Activated CD4-positive, alpha-beta T cell treated with anti-CD3 and anti-CD28 coated beads, Interleukin-2, amount 10 ng/mL, durations not matched to agents 24 days and 14 days (primary cell): ENCODE data around the gene PAX3. TPM values are rescaled to one million over a fixed set of nuclear protein-coding genes. Genes with fewer than 3 reads are reported as not detected.

Source experiments
- DNase-seq: peaks from one replicate; pipeline ENCODE4 v3.0.0; 2022
- H3K27ac Mint-ChIP-seq: one replicate; pipeline ENCODE4 v1.8.0; 2022; ENCODE audit warnings: mild to moderate bottlenecking, mixed read lengths
- H3K27me3 Mint-ChIP-seq: one replicate; pipeline ENCODE4 v1.8.0; 2022; ENCODE audit warnings: mixed read lengths
- H3K36me3 Mint-ChIP-seq: one replicate; pipeline ENCODE4 v1.8.0; 2022; ENCODE audit warnings: low read depth, mild to moderate bottlenecking, mixed read lengths
- H3K4me1 Mint-ChIP-seq: one replicate; pipeline ENCODE4 v1.8.0; 2021; ENCODE audit warnings: mixed read lengths
- H3K4me3 Mint-ChIP-seq: one replicate; pipeline ENCODE4 v1.8.0; 2022; ENCODE audit warnings: mild to moderate bottlenecking, moderate library complexity, mixed read lengths
- H3K9me3 Mint-ChIP-seq: one replicate; pipeline ENCODE4 v1.8.0; 2021; ENCODE audit warnings: mixed read lengths
- intact Hi-C: fragments of 100-400 bp; cut with micrococcal nuclease; formaldehyde crosslinking; loops from one replicate; pipeline ENCODE4 v1.15.1; 2023
- total RNA-seq: library from RNA; stranded (reverse); gene quantifications from 2 replicates; pipeline ENCODE4 v1.2.3, GENCODE V29; 2022

PAX3 gene
- total RNA-seq, 1 donor from 2014 or later, result not detected

DNA sequence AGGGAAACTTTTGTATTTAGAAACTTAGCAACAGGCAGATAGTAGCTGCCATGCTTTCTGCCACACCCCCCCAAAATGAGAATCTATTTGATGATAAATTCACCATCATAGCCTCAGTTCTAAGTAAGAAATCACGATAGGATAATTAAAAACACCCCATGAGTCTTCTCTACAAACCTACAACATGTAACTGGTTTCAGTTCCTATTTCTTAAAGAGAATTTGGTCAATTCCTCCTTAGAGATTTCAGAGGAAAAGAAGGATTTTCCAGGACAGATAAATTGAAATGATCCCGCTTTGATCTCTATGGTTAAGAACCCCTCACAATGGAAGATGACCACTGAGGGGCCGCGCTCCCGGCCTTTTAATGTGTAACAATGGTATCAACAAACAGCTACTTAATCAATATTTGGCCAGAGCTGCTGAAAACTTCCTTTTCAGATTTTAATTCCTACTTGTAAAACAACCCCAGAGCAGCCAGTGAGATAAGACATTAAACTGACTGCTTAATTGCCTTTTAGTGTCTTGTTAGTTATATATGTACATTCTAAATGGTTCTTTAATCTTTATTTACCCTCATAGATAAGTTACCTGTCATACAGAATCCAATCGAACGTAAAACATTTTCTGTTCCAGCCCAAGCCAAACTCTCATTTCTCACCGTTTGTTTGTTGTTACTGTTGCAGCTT, 10.1 kb downstream of the PAX3 start:
- Mint-ChIP-seq H3K4me3 (no peak overlapping the region), H3K27ac (no peak overlapping the region), H3K4me1 (no peaks in the 10 kb centered on the region), H3K27me3 (peaks cover 84% of the 10 kb centered on the region), H3K9me3 (peaks cover 10% of the 10 kb centered on the region), H3K36me3 (no peaks in the 10 kb centered on the region)
- intact Hi-C loops, result loop anchor here (5.0 kb wide), 1 partner anchor 46 kb away; no protein-coding TSS in a partner anchor
- no peak for DNase-seq

DNA sequence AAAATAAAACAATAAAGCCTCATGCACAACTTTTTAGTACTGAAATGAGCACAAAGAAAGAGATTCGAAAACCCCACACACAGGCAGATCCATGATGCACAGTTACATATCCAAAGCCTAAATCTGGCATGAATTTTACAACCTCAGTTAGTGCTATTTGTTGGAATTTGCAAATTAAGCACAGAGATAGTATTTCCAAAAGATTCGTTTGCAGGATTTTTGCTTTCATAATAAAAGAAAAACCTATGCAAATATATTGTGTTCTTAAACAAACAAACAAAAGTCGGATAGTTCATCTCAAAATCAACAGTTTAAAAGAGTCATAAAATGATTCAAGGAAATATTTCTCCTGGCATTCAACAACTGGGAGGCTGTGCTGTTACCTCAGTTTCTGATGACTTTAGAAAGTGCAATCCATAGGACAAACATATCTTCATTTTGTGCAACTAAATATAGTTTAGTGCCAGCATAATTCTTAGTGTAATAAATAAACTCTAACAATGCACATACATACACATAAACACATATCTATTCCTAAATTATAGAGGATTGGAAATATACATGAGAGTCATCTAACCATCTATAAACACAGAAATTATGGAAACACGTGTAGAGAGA, 10.8 kb downstream of the PAX3 start:
- Mint-ChIP-seq H3K4me1 (no peaks in the 10 kb centered on the region), H3K9me3 (peaks cover 3% of the 10 kb centered on the region), H3K36me3 (no peaks in the 10 kb centered on the region), H3K27me3 (peaks cover 81% of the 10 kb centered on the region), H3K27ac (no peak overlapping the region), H3K4me3 (no peak overlapping the region)
- intact Hi-C loops, result loop anchor here (5.0 kb wide), 1 partner anchor 46 kb away; no protein-coding TSS in a partner anchor
- no peak for DNase-seq

DNA sequence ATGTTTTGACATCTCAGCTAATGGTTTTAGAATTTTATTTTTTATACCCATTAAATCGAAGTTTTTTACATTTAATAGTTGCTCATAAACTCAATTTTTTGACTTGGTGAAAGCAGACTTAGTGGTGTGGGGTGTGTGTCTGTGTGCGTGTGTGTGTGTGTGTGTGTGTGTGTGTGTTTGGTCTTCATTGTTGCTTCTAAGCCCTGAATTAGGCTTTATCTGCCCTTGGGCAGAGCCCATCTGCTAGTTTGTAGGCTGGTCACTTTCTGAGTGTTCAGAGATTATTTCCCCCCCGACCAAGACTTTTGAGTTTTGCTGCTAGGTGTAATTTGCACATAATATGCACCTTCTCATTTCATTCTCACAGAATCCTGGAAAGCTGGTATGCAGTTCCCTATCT, 14.3 kb downstream of the PAX3 start:
- Mint-ChIP-seq H3K4me3 (no peak overlapping the region), H3K27ac (no peak overlapping the region), H3K27me3 (peaks cover 57% of the 10 kb centered on the region), H3K4me1 (no peaks in the 10 kb centered on the region), H3K9me3 (peaks cover 3% of the 10 kb centered on the region), H3K36me3 (no peaks in the 10 kb centered on the region)
- no peak for DNase-seq
- intact Hi-C loops, result no loop called here

DNA sequence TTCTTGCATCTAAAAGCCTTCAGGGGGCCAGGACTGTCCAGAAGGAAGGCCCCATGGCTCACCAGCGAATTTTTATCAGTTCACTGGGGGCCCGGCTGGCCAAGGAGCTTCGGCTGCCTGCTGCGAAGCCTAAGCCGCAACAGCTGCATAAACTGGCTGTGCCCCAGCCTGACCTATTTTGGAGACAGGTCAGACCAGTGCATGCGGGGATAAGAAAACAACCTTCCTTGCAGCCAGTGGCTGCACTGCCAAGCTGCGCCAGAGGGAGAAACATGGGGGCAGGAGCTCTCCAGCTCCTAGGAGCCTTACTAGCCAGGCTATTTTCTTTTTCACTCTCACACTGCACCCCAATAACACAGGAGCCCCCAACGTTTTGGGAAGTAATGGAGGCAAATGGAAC, 15.2 kb downstream of the PAX3 start:
- DNase-seq, result no peak
- intact Hi-C loops, result no loop called here
- Mint-ChIP-seq H3K27me3 (peaks cover 49% of the 10 kb centered on the region), H3K4me3 (no peak overlapping the region), H3K9me3 (peaks cover 2% of the 10 kb centered on the region), H3K36me3 (no peaks in the 10 kb centered on the region), H3K4me1 (no peaks in the 10 kb centered on the region), H3K27ac (no peak overlapping the region)

DNA sequence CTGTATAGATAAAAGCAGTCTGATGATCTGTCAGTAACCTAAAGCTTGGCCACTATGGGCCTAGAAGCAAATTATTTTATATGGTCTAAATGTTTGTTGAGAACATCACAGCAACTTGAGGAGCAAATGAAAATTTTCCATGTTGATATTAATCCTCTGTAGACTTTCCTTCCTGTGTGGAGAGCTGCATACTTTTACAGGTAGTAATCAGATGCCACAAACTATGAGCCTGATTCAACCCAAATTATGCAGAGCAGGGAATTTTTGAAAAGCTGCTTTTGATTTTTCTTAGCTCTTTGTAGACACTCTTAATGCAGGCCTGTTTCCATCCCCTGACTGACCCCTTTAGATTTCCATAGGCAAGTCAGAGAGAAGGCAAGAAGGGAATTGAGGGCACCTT, 17.3 kb downstream of the PAX3 start:
- intact Hi-C loops, result no loop called here
- no peaks in the 10 kb centered on the region for H3K4me1 Mint-ChIP-seq
- H3K36me3 Mint-ChIP-seq, result no peaks in the 10 kb centered on the region
- no peak for DNase-seq
- no peaks in the 10 kb centered on the region for H3K9me3 Mint-ChIP-seq
- peaks cover 30% of the 10 kb centered on the region for H3K27me3 Mint-ChIP-seq
- no peak overlapping the region for H3K4me3 Mint-ChIP-seq
- no peak overlapping the region for H3K27ac Mint-ChIP-seq

DNA sequence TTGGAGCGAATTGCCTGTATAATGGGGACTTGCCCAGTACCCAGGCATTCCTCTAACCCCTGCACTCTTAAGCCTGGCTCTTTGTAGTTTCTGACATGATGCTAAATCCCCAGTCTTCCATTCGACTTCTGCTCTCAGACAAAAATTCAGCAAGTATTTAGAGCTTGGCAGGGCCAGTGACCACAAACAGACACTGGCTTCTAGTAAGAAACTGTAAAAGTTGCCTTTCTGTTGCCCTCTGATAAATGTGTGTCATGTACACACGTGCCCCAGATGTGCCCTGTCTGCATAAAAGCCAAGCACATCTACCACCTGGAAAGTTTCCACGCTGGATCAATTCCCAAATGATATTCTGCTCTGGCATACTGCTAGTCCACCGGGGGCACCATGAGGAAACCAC, 18.0 kb downstream of the PAX3 start:
- Mint-ChIP-seq H3K27ac (no peak overlapping the region), H3K36me3 (no peaks in the 10 kb centered on the region), H3K4me1 (no peaks in the 10 kb centered on the region), H3K4me3 (no peak overlapping the region), H3K27me3 (peaks cover 26% of the 10 kb centered on the region), H3K9me3 (no peaks in the 10 kb centered on the region)
- intact Hi-C loops, result no loop called here
- no peak for DNase-seq

DNA sequence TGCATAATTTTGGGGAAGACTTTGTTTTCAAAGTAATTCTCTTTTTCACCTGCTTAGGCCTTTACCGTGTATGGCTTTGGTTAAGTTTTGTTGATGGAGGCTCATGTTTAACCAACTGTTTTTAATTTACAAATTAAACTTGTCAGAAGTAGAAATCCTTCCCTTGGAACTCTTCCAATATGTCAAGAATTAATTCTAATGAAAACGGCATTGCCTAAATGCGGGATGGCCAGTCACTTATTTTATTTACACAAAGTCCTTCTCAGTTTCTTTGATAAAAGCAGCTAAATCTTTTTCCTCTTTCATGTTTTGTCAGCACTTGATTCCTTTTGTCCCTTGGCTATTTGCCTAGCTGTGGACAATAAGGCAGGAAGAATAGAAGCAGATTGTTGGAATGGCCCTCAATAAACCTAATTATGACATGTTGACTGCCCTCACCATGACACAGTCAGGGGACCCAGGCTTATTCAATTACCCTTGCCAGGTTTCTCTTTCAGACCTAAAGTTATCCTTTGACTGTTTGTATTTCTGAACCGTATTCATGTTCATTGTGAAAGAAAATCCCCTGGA, 26.3 kb downstream of the PAX3 start:
- H3K9me3 Mint-ChIP-seq, result no peaks in the 10 kb centered on the region
- no peak overlapping the region for H3K27ac Mint-ChIP-seq
- no peaks in the 10 kb centered on the region for H3K4me1 Mint-ChIP-seq
- intact Hi-C loops, result no loop called here
- H3K27me3 Mint-ChIP-seq, result peaks cover 8% of the 10 kb centered on the region
- no peak overlapping the region for H3K4me3 Mint-ChIP-seq
- DNase-seq, result no peak
- H3K36me3 Mint-ChIP-seq, result no peaks in the 10 kb centered on the region

DNA sequence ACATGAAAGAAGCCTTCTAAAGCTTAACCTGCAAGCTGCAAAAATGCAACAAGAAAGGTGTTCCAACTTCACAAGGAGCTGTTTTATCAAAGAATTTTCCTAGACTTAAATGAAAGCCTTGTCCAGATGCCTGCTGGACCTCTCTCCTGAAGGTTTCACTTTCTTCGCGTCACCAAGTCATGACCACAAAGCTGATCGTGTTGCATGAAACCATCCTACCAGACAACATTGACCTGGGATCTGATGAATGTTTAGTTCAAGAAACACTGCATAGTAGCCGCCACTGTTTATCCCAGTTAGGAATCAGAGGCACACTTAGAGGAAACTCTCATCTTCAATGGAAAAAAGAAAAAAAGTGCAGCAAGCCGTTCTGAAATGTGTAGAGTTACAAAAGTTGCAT, 26.9 kb downstream of the PAX3 start:
- Mint-ChIP-seq H3K27me3 (peaks cover 8% of the 10 kb centered on the region), H3K27ac (no peak overlapping the region), H3K36me3 (no peaks in the 10 kb centered on the region), H3K4me3 (no peak overlapping the region), H3K9me3 (no peaks in the 10 kb centered on the region), H3K4me1 (no peaks in the 10 kb centered on the region)
- no peak for DNase-seq
- intact Hi-C loops, result no loop called here

DNA sequence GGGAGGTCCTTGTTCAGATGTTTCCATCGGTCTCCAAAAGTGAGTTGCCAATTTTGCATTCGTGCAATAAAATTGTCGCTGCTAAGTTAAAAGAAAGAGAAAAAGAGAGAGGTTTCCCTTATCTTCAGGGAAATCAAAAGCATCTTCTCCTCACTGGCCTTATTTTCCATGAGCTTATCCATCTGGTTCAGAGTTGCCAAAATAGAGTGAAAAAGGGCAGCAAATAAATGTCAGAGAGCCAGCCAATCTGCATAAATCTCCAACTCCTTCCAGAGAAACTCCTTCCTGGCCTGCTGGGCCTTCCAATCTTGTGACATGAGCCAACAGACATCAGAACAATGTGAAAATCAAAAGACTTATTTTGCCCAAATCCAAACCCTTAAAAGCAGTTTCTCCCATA, 28.4 kb downstream of the PAX3 start:
- H3K27me3 Mint-ChIP-seq, result peaks cover 8% of the 10 kb centered on the region
- H3K27ac Mint-ChIP-seq, result no peak overlapping the region
- no peak overlapping the region for H3K4me3 Mint-ChIP-seq
- H3K4me1 Mint-ChIP-seq, result no peaks in the 10 kb centered on the region
- H3K9me3 Mint-ChIP-seq, result no peaks in the 10 kb centered on the region
- intact Hi-C loops, result no loop called here
- DNase-seq, result no peak
- H3K36me3 Mint-ChIP-seq, result no peaks in the 10 kb centered on the region

DNA sequence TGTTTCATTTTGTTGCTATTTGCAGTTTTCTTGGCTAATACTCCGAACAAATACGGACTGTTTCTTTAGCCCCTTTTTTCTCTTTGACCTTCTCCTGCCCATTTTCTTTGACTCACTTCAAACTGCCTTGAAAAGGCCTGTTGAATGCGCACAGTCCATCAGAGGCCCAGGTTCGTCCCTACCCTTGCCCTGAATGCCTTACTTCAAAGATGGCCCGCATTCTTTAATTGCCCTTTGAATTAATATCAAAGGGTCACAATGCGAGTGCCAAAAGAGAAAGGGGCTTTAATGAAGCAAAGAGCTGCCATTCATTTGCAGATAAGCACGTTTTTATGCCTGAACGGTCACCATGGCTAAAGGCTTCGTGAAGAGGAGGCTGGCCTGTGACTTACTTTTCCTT, 29.7 kb downstream of the PAX3 start:
- DNase-seq, result no peak
- no peaks in the 10 kb centered on the region for H3K9me3 Mint-ChIP-seq
- H3K27ac Mint-ChIP-seq, result no peak overlapping the region
- H3K4me1 Mint-ChIP-seq, result no peaks in the 10 kb centered on the region
- H3K4me3 Mint-ChIP-seq, result no peak overlapping the region
- intact Hi-C loops, result no loop called here
- peaks cover 5% of the 10 kb centered on the region for H3K27me3 Mint-ChIP-seq
- H3K36me3 Mint-ChIP-seq, result no peaks in the 10 kb centered on the region

DNA sequence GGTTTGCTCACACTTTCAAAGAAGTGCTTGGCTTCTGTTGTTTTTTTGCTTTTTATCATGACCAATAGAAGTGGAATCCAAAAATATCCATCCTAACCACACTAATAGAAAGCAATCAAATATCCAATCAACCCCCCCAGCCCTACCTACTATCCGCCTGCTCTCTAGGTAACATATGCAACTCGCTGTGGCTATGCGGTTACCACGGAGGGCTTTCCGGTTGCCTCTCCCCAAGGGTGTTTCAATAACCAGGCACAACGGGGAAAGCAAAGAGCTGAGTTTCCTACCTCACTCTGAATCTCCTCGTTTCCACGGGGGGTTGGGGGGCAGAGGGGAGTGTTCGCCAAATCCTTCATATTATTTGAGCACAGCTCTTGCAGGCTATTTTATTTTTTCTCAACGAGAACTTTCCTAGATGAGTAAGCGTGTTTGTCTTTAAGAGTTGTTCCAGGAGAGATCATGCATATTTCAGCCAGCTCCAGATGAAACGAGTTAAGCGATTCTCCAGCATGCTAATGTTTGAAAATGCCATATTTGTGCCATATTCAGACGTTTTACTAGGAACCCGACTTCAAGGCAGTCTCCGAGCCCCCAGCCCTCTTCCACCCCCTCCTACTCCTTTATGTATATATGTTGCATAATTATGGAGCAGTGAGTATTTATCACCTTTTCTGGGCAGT, 30.3 kb downstream of the PAX3 start:
- H3K4me3 Mint-ChIP-seq, result no peak overlapping the region
- H3K36me3 Mint-ChIP-seq, result no peaks in the 10 kb centered on the region
- no peak for DNase-seq
- intact Hi-C loops, result no loop called here
- no peaks in the 10 kb centered on the region for H3K4me1 Mint-ChIP-seq
- H3K9me3 Mint-ChIP-seq, result no peaks in the 10 kb centered on the region
- no peak overlapping the region for H3K27ac Mint-ChIP-seq
- H3K27me3 Mint-ChIP-seq, result peaks cover 5% of the 10 kb centered on the region

DNA sequence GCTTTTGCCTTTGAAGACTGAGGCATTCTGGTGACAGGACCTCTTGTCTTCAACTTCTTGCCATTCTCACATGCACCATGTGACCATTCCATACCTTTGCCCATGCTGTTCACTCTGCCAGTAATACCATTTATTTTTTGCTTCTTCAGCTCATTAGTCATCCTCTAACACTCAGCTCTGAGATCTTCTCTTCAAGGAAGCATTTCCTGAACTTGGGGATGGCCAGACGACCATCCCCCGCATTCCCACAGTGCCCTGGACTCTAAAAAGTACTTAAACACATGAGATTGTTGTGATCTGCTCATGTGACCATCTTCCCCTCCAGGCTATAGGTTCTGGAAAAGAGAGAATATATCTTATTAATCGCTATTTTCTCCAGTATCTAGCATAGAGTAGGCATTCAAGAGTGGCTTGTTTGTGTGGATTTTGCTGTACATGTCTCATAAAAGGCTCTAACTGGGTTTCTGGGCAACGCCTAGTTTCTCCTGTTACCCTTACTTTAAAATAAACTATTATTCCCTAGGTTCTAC, 33.9 kb downstream of the PAX3 start:
- H3K27me3 Mint-ChIP-seq, result peaks cover 5% of the 10 kb centered on the region

DNA sequence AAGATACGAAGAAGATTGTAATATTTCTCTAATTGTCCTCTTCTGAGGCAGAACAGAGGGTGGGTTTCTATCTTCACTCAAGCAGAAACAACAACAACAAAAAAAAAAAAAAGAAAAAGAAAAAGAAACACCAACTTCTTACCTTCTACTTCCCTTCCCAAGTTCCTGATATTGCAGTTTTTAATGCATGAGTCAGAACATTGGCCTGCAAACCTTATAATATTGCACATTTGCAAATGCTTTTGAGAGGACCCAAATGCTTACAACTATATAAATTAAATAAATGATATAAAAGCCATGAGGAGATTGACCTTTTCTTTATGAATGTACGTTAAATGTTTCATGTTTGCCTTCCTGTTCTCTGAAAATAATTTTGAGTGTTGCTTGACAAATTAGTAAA, 37.3 kb downstream of the PAX3 start:
- Mint-ChIP-seq H3K4me3 (no peak overlapping the region), H3K9me3 (no peaks in the 10 kb centered on the region), H3K27ac (no peak overlapping the region), H3K27me3 (peaks cover 6% of the 10 kb centered on the region), H3K36me3 (no peaks in the 10 kb centered on the region), H3K4me1 (no peaks in the 10 kb centered on the region)
- intact Hi-C loops, result no loop called here
- DNase-seq, result no peak

More for the DNA sequence above, 33.9 kb downstream of the PAX3 start:
- Mint-ChIP-seq H3K9me3 (no peaks in the 10 kb centered on the region), H3K27ac (no peak overlapping the region), H3K36me3 (no peaks in the 10 kb centered on the region), H3K4me3 (no peak overlapping the region), H3K4me1 (no peaks in the 10 kb centered on the region)
- intact Hi-C loops, result no loop called here
- DNase-seq, result no peak

DNA sequence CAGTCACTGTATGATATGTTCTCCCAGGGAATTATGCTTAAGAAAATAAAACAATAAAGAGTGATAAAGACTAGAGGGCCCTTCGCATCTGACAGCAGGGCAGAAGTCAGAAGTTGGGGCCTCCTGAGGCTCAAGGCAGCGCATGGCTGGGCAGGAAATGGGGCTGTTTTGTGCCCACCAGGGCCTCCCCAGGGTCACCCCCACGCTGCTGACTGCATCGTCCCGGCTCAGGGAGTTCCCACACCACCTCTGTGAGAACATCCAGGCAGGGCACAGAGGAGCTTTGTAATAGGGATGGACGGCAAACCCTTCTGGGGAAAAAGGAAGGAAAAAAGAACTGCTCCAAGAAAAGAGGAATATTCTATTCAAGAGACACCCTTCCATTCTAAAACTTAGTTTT, 41.2 kb downstream of the PAX3 start:
- H3K9me3 Mint-ChIP-seq, result no peaks in the 10 kb centered on the region
- no peak overlapping the region for H3K27ac Mint-ChIP-seq
- no peaks in the 10 kb centered on the region for H3K36me3 Mint-ChIP-seq
- intact Hi-C loops, result no loop called here
- peaks cover 12% of the 10 kb centered on the region for H3K27me3 Mint-ChIP-seq
- no peak for DNase-seq
- no peaks in the 10 kb centered on the region for H3K4me1 Mint-ChIP-seq
- H3K4me3 Mint-ChIP-seq, result no peak overlapping the region
